GM21423 (cell line): ENCODE data around the gene TERB1.
A peak's percentile ranks its signal among the peaks of the same experiment; 100 is the strongest.
"Not testable (repeated sequence)": the region's sequence is repeated elsewhere in the genome, so short reads cannot be mapped to it uniquely, and the experiment has no call there.

Source experiments
- ATAC-seq: cut with Tn5 transposase; IDR thresholded peaks from one replicate; pipeline ENCODE4 v1.9.1; 2021; ENCODE audit warnings: mild to moderate bottlenecking, moderate library complexity; ENCODE audit not compliant: unreplicated experiment

TERB1 gene

GRCh38 chr16:66824006-66824405 lies 22.6 kb upstream of the TERB1 start:
- ATAC-seq, result no peak

- no peak for ATAC-seq
These were observed 13.3 kb upstream of the TERB1 start for GRCh38 chr16:66814734-66815133.

DNA sequence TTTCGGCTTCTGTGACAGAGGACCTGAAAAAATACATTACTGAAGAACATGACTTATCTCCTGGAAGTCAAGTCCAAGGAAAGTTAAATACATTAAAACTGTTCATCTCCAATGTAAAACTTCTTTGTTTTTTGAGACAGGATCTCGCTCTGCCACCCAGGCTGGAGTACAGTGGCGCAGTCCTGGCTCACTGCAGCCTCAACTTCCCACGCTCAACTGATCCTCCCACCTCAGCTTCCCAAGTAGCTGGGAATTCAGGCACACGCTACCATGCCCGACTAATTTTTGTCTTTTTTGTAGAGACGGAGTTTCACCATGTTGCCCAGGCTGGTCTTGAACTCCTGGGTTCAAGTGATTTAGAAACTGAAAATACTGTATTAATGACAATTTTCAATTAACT lies 9.7 kb upstream of the TERB1 start:
- no peak for ATAC-seq

GRCh38 chr16:66810391-66810790 lies 9.0 kb upstream of the TERB1 start:
- no peak for ATAC-seq

DNA sequence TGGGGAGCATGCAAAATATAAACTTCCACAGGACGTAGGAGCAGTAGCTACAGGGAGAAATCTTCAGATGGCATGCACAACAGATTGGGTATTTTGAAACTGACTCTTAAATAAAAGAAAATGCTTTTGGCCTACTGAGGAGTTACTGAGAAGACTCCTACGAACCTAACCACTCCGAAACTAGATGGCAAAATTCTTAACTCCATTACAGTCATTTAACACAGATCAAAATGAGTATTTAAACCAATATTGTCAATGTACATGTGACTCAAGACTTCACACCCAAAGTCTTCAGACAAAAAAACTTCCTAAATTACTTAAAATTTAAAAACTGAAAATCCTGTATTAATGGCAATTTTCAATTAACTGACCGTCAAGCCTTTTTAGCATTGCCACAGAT lies 8.4 kb upstream of the TERB1 start:
- ATAC-seq, result no peak

- ATAC-seq, result no peak
These were observed 775 bp upstream of the TERB1 start for GRCh38 chr16:66802159-66802558.

DNA sequence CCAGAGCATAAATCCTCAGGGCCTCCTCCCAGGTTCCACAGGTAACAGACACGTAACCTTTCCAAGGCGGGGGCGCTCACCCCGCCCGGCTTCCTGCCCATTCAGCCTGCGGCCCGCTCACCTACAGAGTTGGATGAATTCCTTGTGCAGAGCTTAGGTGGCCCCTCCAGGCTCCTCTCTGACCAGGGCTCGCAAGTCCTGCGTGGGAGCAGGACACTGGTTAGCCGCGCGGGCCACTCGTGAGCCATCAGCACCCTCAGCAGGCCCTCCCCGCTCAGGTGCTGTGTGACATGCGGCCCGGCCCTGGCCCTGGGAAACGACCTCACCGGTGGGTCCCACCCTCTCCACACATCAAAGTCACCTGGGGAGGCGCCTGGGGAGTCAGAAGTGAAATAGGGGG lies 528 bp downstream of the TERB1 start:
- ATAC-seq, result no peak

DNA sequence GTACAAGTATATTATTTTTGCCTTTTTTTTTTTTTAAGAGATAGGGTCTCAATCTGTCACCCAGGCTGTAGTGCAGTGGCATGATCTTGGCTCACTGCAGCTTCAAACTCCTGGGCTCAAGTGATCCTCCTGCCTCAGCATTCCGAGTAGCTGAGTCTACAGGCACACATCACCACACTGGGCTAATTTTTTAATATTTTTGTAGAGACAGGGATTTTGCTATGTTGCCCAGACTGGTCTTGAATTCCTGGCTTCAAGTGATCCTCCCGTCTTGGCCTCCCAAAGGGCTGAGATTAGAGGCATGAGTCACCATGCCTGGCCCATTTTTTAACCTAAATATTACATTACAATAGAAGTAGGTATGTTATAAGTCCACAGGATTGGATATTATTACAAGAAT lies 3.2 kb downstream of the TERB1 start:
- no peak for ATAC-seq

GRCh38 chr16:66793984-66794383 lies 7.4 kb downstream of the TERB1 start:
- not testable (repeated sequence) for ATAC-seq

DNA sequence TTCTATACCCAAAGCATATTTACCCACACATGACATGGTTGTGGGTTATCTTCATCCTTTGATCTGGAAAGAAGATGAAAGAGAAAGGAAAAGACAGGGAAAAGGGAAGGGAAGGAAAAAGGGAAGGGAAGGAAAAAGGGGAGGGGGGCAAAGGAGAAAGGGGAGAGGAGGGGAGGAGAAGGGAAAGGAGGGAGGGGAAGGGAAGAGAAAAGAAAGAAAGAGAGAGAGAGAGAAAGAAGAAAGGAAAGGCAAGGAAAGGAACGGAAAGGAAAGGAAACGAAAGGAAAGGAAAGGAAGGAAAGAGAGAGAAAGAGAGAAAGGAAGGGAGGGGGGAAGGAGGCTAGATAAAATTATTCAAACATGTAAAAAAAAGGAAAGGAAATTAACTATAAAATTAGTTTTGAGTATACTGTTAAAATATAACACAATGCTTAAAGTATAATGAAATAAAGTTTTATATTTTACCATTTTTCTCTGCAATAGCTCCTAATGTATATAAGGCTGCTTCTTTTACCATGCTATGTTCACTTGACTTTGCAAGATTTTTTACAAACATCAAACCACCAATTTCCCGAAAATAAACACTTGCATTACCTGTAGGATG lies 11.2 kb downstream of the TERB1 start:
- no peak for ATAC-seq

DNA sequence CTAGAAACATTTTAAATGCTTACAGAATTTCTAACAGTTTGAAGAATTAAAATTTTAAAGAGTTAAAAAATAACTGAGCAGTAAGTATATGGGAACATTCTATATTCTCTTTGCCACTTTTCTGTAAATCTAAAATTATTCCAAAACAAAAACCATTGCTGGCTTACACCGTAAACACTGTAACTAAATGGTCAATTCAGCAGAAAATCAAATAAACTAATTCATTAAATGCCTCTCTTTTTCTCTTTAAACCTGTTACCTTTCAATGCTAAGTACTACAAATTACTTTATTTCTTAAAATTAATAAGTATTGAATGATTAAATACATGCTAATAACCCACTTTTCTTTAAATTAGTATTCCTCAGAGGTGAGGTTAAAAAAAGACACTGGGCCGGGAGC lies 14.0 kb downstream of the TERB1 start:
- ATAC-seq, result no peak

GRCh38 chr16:66786551-66786950 lies 14.8 kb downstream of the TERB1 start:
- ATAC-seq, result no peak

DNA sequence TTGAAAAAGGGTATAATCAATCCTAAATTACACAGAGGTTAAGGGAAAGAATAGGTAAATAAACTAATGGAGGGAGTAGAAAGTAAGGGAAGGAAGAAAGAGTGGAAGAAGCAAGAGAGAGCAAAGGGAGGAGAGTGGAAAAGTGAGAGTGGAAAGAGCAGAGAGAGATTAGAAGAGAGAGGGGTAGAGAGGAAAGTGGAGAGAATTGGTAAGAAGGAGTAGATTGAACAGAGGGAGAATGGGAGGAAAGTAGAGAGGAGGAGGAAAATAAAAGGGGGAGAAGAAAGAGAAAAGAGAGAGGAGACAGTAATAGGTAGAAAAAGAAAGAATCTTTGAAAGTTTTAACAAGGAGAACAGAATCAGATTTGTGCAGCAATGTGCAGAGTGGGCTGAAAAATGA lies 24.9 kb downstream of the TERB1 start:
- no peak for ATAC-seq

GRCh38 chr16:66774981-66775380 lies 26.4 kb downstream of the TERB1 start:
- no peak for ATAC-seq

DNA sequence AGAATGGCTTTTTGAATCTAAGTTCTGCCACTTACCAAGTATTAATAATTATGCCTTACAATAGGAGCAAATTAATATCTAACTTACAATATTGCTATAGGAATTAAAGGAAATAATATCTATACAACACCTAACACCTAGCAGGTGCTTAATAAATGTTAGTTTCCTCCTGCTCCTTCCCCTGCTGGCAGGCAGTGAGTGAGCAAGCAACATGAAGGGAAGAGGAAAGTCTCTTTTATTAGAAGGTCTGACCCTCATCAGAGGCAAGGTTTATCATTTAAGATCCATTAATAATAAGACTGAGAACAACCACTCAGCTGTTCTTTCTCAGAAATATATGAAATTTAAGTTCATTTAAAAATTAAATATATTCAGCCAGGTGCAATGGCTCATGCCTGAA lies 43.3 kb downstream of the TERB1 start:
- ATAC-seq, result no peak

GRCh38 chr16:66754819-66755218 lies 46.6 kb downstream of the TERB1 start:
- no peak for ATAC-seq

GRCh38 chr16:66754211-66754610 lies 47.2 kb downstream of the TERB1 start:
- no peak for ATAC-seq

DNA sequence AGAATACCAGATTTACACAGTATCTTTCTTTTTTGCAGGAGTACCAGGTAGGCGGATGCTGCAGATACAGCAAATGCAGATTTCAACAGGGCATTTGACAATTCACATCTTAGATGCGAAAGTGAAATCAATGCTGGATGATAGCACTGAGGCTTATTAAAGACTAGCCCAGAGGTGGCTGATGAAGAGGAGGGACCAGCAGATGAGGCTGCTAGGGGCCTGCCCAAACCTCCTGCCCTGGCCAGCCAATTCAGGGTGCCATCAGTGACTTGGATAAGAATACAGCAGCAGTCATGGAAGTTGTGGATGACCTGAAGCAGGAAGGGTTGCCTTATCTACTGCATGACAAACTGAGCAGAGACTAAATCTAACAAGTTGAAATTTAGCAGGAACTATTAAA lies 48.4 kb downstream of the TERB1 start:
- ATAC-seq, result no peak

- no peak for ATAC-seq
These were observed 49.0 kb downstream of the TERB1 start for GRCh38 chr16:66752379-66752778.

- no peak for ATAC-seq
These were observed 49.4 kb downstream of the TERB1 start for GRCh38 chr16:66751992-66752322.

DNA sequence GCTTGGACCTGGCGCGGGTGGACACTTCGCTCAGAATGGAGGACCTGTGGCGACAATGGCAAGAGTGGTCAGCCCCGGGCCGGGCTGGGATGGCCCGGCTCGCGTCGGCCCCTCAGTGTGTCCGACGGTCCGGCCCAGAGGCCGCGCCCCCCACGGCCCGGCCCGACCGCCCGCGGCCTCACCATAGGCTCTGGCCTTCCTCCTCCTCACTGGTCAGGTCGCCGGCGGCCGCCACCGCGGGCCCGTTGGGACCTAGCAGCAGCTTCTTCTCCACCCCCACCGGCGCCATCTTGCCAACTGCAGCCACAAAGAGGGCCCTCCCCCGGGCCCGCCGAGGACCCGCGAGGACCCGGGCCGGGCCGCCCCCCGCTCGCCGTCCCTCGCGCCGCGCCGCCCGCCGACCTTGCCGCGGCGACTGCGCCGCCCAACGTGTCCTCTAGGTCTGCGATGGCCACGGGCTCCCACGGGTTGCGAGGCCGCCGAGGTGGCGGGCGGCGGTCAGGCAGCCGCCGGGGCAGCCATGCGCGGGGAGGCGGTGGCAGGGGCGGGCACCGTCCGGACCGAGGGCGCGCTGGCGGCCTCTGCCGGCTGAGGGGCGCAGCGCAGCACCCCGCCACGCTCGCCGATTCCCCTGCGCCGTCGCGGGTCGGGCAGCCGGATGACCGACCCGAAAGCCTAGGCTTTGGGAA lies 49.9 kb downstream of the TERB1 start, which contains the start of gene DYNC1LI2:
Gene DYNC1LI2 (minus strand): TSS at position 307 of the 689 bp plus-strand sequence. CDS start 18 bp downstream, at position 289.
- peak; percentile 78 for ATAC-seq

DNA sequence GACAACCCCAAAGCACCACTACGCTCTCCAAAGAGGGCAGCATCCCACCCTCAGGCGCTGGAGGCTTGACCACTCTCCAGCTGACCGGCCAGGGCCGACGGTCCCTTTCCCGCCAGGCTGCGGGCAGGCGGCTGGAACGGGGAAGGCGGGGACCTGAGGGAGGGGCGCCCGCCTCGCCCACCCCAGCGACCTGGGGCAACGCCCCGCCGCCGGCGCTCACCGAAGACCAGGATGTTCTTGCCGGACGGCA lies 50.4 kb downstream of the TERB1 start:
- ATAC-seq, result peak; percentile 2
